Stomach (tissue), 4 donors: ENCODE data around the gene MAN1B1.

ENCODE experiments used
- CTCF ChIP-seq, 7 experiments: fragments of 450-650 bp in 4 of 7; fragments of 200-600 bp in 3 of 7; sonication (generic) in 3 of 7; IDR thresholded peaks; one replicate each; pipeline ENCODE4 v1.5.1; 2016 to 2019; ENCODE audit warnings: antibody characterized with exemption in 7 of 7, control low read depth in 2 of 7, mild to moderate bottlenecking in 1 of 7
- EP300 ChIP-seq: sonication (generic); formaldehyde crosslinking; IDR thresholded peaks from one replicate; pipeline ENCODE4 v1.6.1; 2017; ENCODE audit warnings: antibody characterized with exemption
- POLR2A ChIP-seq, 4 donors: fragments of 450-650 bp; IDR thresholded peaks; one replicate each; pipeline ENCODE4 v1.6.1; 2016; ENCODE audit warnings: antibody characterized with exemption in 4 of 4, control low read depth in 2 of 4, mild to moderate bottlenecking in 1 of 4, moderate library complexity in 1 of 4
- POLR2AphosphoS5 ChIP-seq, 3 donors: sonication (generic); formaldehyde crosslinking; IDR thresholded peaks; one replicate each; pipeline ENCODE4 v1.6.1; 2016; ENCODE audit warnings: antibody characterized with exemption in 3 of 3

- no peak for TF ChIP-seq CTCF (IDR thresholded peaks at IDR 0.05)
- no peak for TF ChIP-seq POLR2A (IDR thresholded peaks at IDR 0.05)
- TF ChIP-seq POLR2AphosphoS5 (IDR thresholded peaks at IDR 0.05) = no peak
- TF ChIP-seq EP300 = no peak
Measured at GRCh38 chr9:137105814-137106661, 19.3 kb downstream of the MAN1B1 start.
